ENCODE measurements around the gene EYA3.
"Not testable (repeated sequence)": the region's sequence is repeated elsewhere in the genome, so short reads cannot be mapped to it uniquely, and the experiment has no call there.

EYA3 gene

GRCh38 chr1:28010969-28011368, 77.4 kb downstream of the EYA3 start:
- no peak overlapping the region for H3K4me3 ChIP-seq (ENCODE audit: control insufficient read depth in 1 of 7, extremely low read depth in 1 of 7, insufficient read depth in 4 of 7, low read depth in 2 of 7, low read length in 6 of 7)
- ChIA-PET POLR2A (no interaction called here), CTCF (no interaction called here)
- no peaks in the 10 kb centered on the region for H3K27me3 ChIP-seq (replicated peaks in 2 of 5; ENCODE audit: control insufficient read depth in 4 of 5, insufficient read depth in 5 of 5, low read length in 4 of 5)
- H3K36me3 ChIP-seq (ENCODE audit: control insufficient read depth in 4 of 4, insufficient read depth in 4 of 4, low read length in 3 of 4) = peaks cover 18 to 51% (median 31%) of the 10 kb centered on the region in 4 experiments
- no peak for DNase-seq
- no peaks in the 10 kb centered on the region for H3K4me1 ChIP-seq (ENCODE audit: control extremely low read depth in 1 of 4, control insufficient read depth in 4 of 4, insufficient read depth in 4 of 4, low read length in 3 of 4)
- WGBS (ENCODE audit: insufficient coverage) = 100% methylated on average over 1 of the region's 1 CpG
- H3K9me3 ChIP-seq (ENCODE audit: control extremely low read depth in 1 of 5, control insufficient read depth in 4 of 5, insufficient read depth in 2 of 5, low read depth in 1 of 5, low read length in 4 of 5) = no peaks in the 10 kb centered on the region
- no peak overlapping the region for H3K27ac ChIP-seq (ENCODE audit: insufficient read depth in 1 of 2, low read depth in 1 of 2, low read length in 2 of 2, poor library complexity in 1 of 2, severe bottlenecking in 2 of 2)

GRCh38 chr1:28003117-28003516, 85.3 kb downstream of the EYA3 start:
- POLR2A ChIA-PET; DNase-seq; H3K27ac ChIP-seq (ENCODE audit: insufficient read depth in 1 of 2, low read depth in 1 of 2, low read length in 2 of 2, poor library complexity in 1 of 2, severe bottlenecking in 2 of 2); H3K9me3 ChIP-seq (ENCODE audit: control extremely low read depth in 1 of 5, control insufficient read depth in 4 of 5, insufficient read depth in 2 of 5, low read depth in 1 of 5, low read length in 4 of 5); H3K27me3 ChIP-seq (replicated peaks in 2 of 5; ENCODE audit: control insufficient read depth in 4 of 5, insufficient read depth in 5 of 5, low read length in 4 of 5); CTCF ChIA-PET; H3K4me1 ChIP-seq (ENCODE audit: control extremely low read depth in 1 of 4, control insufficient read depth in 4 of 4, insufficient read depth in 4 of 4, low read length in 3 of 4); H3K4me3 ChIP-seq (ENCODE audit: control insufficient read depth in 1 of 7, extremely low read depth in 1 of 7, insufficient read depth in 4 of 7, low read depth in 2 of 7, low read length in 6 of 7): not testable (repeated sequence)
- 100% methylated on average over 2 of the region's 8 CpGs for WGBS (ENCODE audit: insufficient coverage)
- H3K36me3 ChIP-seq (ENCODE audit: control insufficient read depth in 4 of 4, insufficient read depth in 4 of 4, low read length in 3 of 4) = peaks cover 14 to 42% (median 23%) of the 10 kb centered on the region in 4 experiments

GRCh38 chr1:28002600-28002999, 85.8 kb downstream of the EYA3 start:
- 96% methylated on average over 8 of the region's 10 CpGs for WGBS (ENCODE audit: insufficient coverage)
- no peaks in the 10 kb centered on the region for H3K4me1 ChIP-seq (ENCODE audit: control extremely low read depth in 1 of 4, control insufficient read depth in 4 of 4, insufficient read depth in 4 of 4, low read length in 3 of 4)
- no peak overlapping the region for H3K27ac ChIP-seq (ENCODE audit: insufficient read depth in 1 of 2, low read depth in 1 of 2, low read length in 2 of 2, poor library complexity in 1 of 2, severe bottlenecking in 2 of 2)
- no peak for DNase-seq
- H3K27me3 ChIP-seq (replicated peaks in 2 of 5; ENCODE audit: control insufficient read depth in 4 of 5, insufficient read depth in 5 of 5, low read length in 4 of 5) = no peaks in the 10 kb centered on the region
- H3K36me3 ChIP-seq (ENCODE audit: control insufficient read depth in 4 of 4, insufficient read depth in 4 of 4, low read length in 3 of 4) = peaks cover 14 to 47% (median 25%) of the 10 kb centered on the region in 4 experiments
- ChIA-PET POLR2A (no interaction called here), CTCF (no interaction called here)
- H3K9me3 ChIP-seq (ENCODE audit: control extremely low read depth in 1 of 5, control insufficient read depth in 4 of 5, insufficient read depth in 2 of 5, low read depth in 1 of 5, low read length in 4 of 5) = no peaks in the 10 kb centered on the region
- H3K4me3 ChIP-seq (ENCODE audit: control insufficient read depth in 1 of 7, extremely low read depth in 1 of 7, insufficient read depth in 4 of 7, low read depth in 2 of 7, low read length in 6 of 7) = no peak overlapping the region

GRCh38 chr1:27999055-27999454, 89.4 kb downstream of the EYA3 start:
- H3K4me1 ChIP-seq (ENCODE audit: control extremely low read depth in 1 of 4, control insufficient read depth in 4 of 4, insufficient read depth in 4 of 4, low read length in 3 of 4) = peaks cover 0 to 7% (median 3%) of the 10 kb centered on the region in 4 experiments
- no peak overlapping the region for H3K4me3 ChIP-seq (ENCODE audit: control insufficient read depth in 1 of 7, extremely low read depth in 1 of 7, insufficient read depth in 4 of 7, low read depth in 2 of 7, low read length in 6 of 7)
- DNase-seq = no peak
- no peaks in the 10 kb centered on the region for H3K9me3 ChIP-seq (ENCODE audit: control extremely low read depth in 1 of 5, control insufficient read depth in 4 of 5, insufficient read depth in 2 of 5, low read depth in 1 of 5, low read length in 4 of 5)
- CTCF ChIA-PET = no interaction called here
- POLR2A ChIA-PET = no interaction called here
- 100% methylated on average over 1 of the region's 1 CpG for WGBS (ENCODE audit: insufficient coverage)
- no peaks in the 10 kb centered on the region for H3K27me3 ChIP-seq (replicated peaks in 2 of 5; ENCODE audit: control insufficient read depth in 4 of 5, insufficient read depth in 5 of 5, low read length in 4 of 5)
- H3K36me3 ChIP-seq (ENCODE audit: control insufficient read depth in 4 of 4, insufficient read depth in 4 of 4, low read length in 3 of 4) = peaks cover 13 to 56% (median 37%) of the 10 kb centered on the region in 4 experiments
- no peak overlapping the region for H3K27ac ChIP-seq (ENCODE audit: insufficient read depth in 1 of 2, low read depth in 1 of 2, low read length in 2 of 2, poor library complexity in 1 of 2, severe bottlenecking in 2 of 2)

GRCh38 chr1:27994526-27994925, 93.9 kb downstream of the EYA3 start:
- CTCF ChIA-PET = interaction anchor here (1.1 to 6.6 kb wide), 3 partner anchors 13 to 136 kb away, joined by 3 to 28 read pairs (median 7); no protein-coding TSS in a partner anchor
- H3K9me3 ChIP-seq (ENCODE audit: control extremely low read depth in 1 of 5, control insufficient read depth in 4 of 5, insufficient read depth in 2 of 5, low read depth in 1 of 5, low read length in 4 of 5); H3K27me3 ChIP-seq (replicated peaks in 2 of 5; ENCODE audit: control insufficient read depth in 4 of 5, insufficient read depth in 5 of 5, low read length in 4 of 5); H3K4me3 ChIP-seq (ENCODE audit: control insufficient read depth in 1 of 7, extremely low read depth in 1 of 7, insufficient read depth in 4 of 7, low read depth in 2 of 7, low read length in 6 of 7); POLR2A ChIA-PET; DNase-seq; H3K27ac ChIP-seq (ENCODE audit: insufficient read depth in 1 of 2, low read depth in 1 of 2, low read length in 2 of 2, poor library complexity in 1 of 2, severe bottlenecking in 2 of 2): not testable (repeated sequence)
- Histone ChIP-seq H3K4me1 (ENCODE audit: control extremely low read depth in 1 of 4, control insufficient read depth in 4 of 4, insufficient read depth in 4 of 4, low read length in 3 of 4) (peaks cover 8 to 29% (median 18%) of the 10 kb centered on the region in 4 experiments), H3K36me3 (ENCODE audit: control insufficient read depth in 4 of 4, insufficient read depth in 4 of 4, low read length in 3 of 4) (peaks cover 17 to 60% (median 31%) of the 10 kb centered on the region in 4 experiments)
- 97% methylated on average over 5 of the region's 6 CpGs for WGBS (ENCODE audit: insufficient coverage)

- WGBS (ENCODE audit: insufficient coverage) = no CpG with 5 or more reads among the region's 1 CpG
These were observed 94.3 kb downstream of the EYA3 start for GRCh38 chr1:27994060-27994459.

GRCh38 chr1:27993241-27993640, 95.2 kb downstream of the EYA3 start:
- Histone ChIP-seq H3K4me3 (ENCODE audit: control insufficient read depth in 1 of 7, extremely low read depth in 1 of 7, insufficient read depth in 4 of 7, low read depth in 2 of 7, low read length in 6 of 7) (no peak overlapping the region), H3K4me1 (ENCODE audit: control extremely low read depth in 1 of 4, control insufficient read depth in 4 of 4, insufficient read depth in 4 of 4, low read length in 3 of 4) (peaks cover 8 to 29% (median 18%) of the 10 kb centered on the region in 4 experiments), H3K27me3 (replicated peaks in 2 of 5; ENCODE audit: control insufficient read depth in 4 of 5, insufficient read depth in 5 of 5, low read length in 4 of 5) (no peaks in the 10 kb centered on the region), H3K9me3 (ENCODE audit: control extremely low read depth in 1 of 5, control insufficient read depth in 4 of 5, insufficient read depth in 2 of 5, low read depth in 1 of 5, low read length in 4 of 5) (no peaks in the 10 kb centered on the region), H3K36me3 (ENCODE audit: control insufficient read depth in 4 of 4, insufficient read depth in 4 of 4, low read length in 3 of 4) (peaks cover 14 to 67% (median 31%) of the 10 kb centered on the region in 4 experiments), H3K27ac (ENCODE audit: insufficient read depth in 1 of 2, low read depth in 1 of 2, low read length in 2 of 2, poor library complexity in 1 of 2, severe bottlenecking in 2 of 2) (peak overlapping the region in 1 of 2 experiments; percentile 73)
- POLR2A ChIA-PET = no interaction called here
- peak in 2 of 3 donors; percentile 28 to 40 for DNase-seq
- WGBS (ENCODE audit: insufficient coverage) = no CpG with 5 or more reads among the region's 3 CpGs
- CTCF ChIA-PET = interaction anchor here (1.1 to 6.6 kb wide), 3 partner anchors 12 to 135 kb away, joined by 3 to 28 read pairs (median 7); no protein-coding TSS in a partner anchor

More at GRCh38 chr1:27994060-27994459, 94.3 kb downstream of the EYA3 start:
- Histone ChIP-seq H3K36me3 (ENCODE audit: control insufficient read depth in 4 of 4, insufficient read depth in 4 of 4, low read length in 3 of 4) (peaks cover 16 to 61% (median 31%) of the 10 kb centered on the region in 4 experiments), H3K9me3 (ENCODE audit: control extremely low read depth in 1 of 5, control insufficient read depth in 4 of 5, insufficient read depth in 2 of 5, low read depth in 1 of 5, low read length in 4 of 5) (no peaks in the 10 kb centered on the region), H3K4me3 (ENCODE audit: control insufficient read depth in 1 of 7, extremely low read depth in 1 of 7, insufficient read depth in 4 of 7, low read depth in 2 of 7, low read length in 6 of 7) (no peak overlapping the region), H3K27ac (ENCODE audit: insufficient read depth in 1 of 2, low read depth in 1 of 2, low read length in 2 of 2, poor library complexity in 1 of 2, severe bottlenecking in 2 of 2) (peak overlapping the region in 1 of 2 experiments; percentile 1), H3K4me1 (ENCODE audit: control extremely low read depth in 1 of 4, control insufficient read depth in 4 of 4, insufficient read depth in 4 of 4, low read length in 3 of 4) (peaks cover 8 to 29% (median 18%) of the 10 kb centered on the region in 4 experiments), H3K27me3 (replicated peaks in 2 of 5; ENCODE audit: control insufficient read depth in 4 of 5, insufficient read depth in 5 of 5, low read length in 4 of 5) (no peaks in the 10 kb centered on the region)
- peak; percentile 16 to 68 (median 58) for DNase-seq
- POLR2A ChIA-PET = no interaction called here
- CTCF ChIA-PET = interaction anchor here (2.2 to 6.6 kb wide), 2 partner anchors 13 to 136 kb away, joined by 7 to 28 read pairs; no protein-coding TSS in a partner anchor
